Esophagus muscularis mucosa (tissue), 3 donors: Measurements from ENCODE around the gene RNU7-1.

Experiments
- CTCF ChIP-seq, 3 experiments: fragments of 200-600 bp in 2 of 3; fragments of 450-650 bp in 1 of 3; sonication (generic) in 2 of 3; IDR thresholded peaks; one replicate each; pipeline ENCODE4 v1.5.1; 2017 to 2019; ENCODE audit warnings: antibody characterized with exemption in 3 of 3, mild to moderate bottlenecking in 2 of 3, moderate library complexity in 1 of 3
- POLR2A ChIP-seq: fragments of 450-650 bp; IDR thresholded peaks from one replicate; pipeline ENCODE4 v1.6.1; 2017; ENCODE audit warnings: antibody characterized with exemption, moderate library complexity, mild to moderate bottlenecking, low read depth

GRCh38 chr12:6917491-6918231, 26.0 kb upstream of the RNU7-1 start:
- TF ChIP-seq POLR2A (no peak), CTCF (IDR thresholded peaks at IDR 0.05) (no peak)
